ACC112 (cell line): ENCODE results near the gene UQCC5.

Experiments used
- H2AFZ ChIP-seq: fragments of 200-600 bp; sonication (generic); one replicate; pipeline ENCODE4 v1.6.0; 2017; ENCODE audit warnings: antibody characterized with exemption, low read length; ENCODE audit not compliant: unreplicated experiment
- H3K27ac ChIP-seq: fragments of 200-600 bp; sonication (generic); 2 replicates; pipeline ENCODE4 v1.5.1; 2014; ENCODE audit warnings: low read depth, mild to moderate bottlenecking, antibody characterized with exemption, low read length, moderate library complexity
- H3K27me3 ChIP-seq: fragments of 200-600 bp; sonication (generic); 2 replicates; pipeline ENCODE4 v1.6.1; 2014; ENCODE audit warnings: mild to moderate bottlenecking, antibody characterized with exemption, low read length, moderate library complexity, mixed read lengths; ENCODE audit not compliant: insufficient read depth
- H3K36me3 ChIP-seq: fragments of 200-600 bp; sonication (generic); 2 replicates; pipeline ENCODE4 v1.6.1; 2016; ENCODE audit warnings: mild to moderate bottlenecking, antibody characterized with exemption, low read length, moderate library complexity, mixed read lengths; ENCODE audit not compliant: insufficient read depth
- H3K4me1 ChIP-seq: fragments of 200-600 bp; sonication (generic); one replicate; pipeline ENCODE4 v1.6.1; 2016; ENCODE audit warnings: low read length, mixed read lengths; ENCODE audit not compliant: insufficient read depth, unreplicated experiment, control insufficient read depth
- H3K4me3 ChIP-seq: fragments of 200-600 bp; sonication (generic); 2 replicates; pipeline ENCODE4 v1.5.1; 2014; ENCODE audit warnings: mild to moderate bottlenecking, low read depth, low read length
- H3K79me2 ChIP-seq: fragments of 200-600 bp; sonication (generic); one replicate; pipeline ENCODE4 v1.6.0; 2016; ENCODE audit warnings: low read length; ENCODE audit not compliant: control insufficient read depth, unreplicated experiment, insufficient read depth

UQCC5 gene

GRCh38 chr3:52557011-52557960 lies 20.9 kb downstream of the UQCC5 start:
- peaks cover 47% of the 10 kb centered on the region for H3K36me3 ChIP-seq
- no peaks in the 10 kb centered on the region for H3K27me3 ChIP-seq
- H3K4me3 ChIP-seq = no peak overlapping the region
- H3K79me2 ChIP-seq = no peaks in the 10 kb centered on the region
- H2AFZ ChIP-seq = no peak overlapping the region
- H3K4me1 ChIP-seq = no peaks in the 10 kb centered on the region
- H3K27ac ChIP-seq = no peak overlapping the region

GRCh38 chr3:52558436-52558835 lies 22.0 kb downstream of the UQCC5 start:
- no peak overlapping the region for H3K27ac ChIP-seq
- peaks cover 52% of the 10 kb centered on the region for H3K36me3 ChIP-seq
- no peaks in the 10 kb centered on the region for H3K27me3 ChIP-seq
- H2AFZ ChIP-seq = no peak overlapping the region
- H3K79me2 ChIP-seq = no peaks in the 10 kb centered on the region
- H3K4me3 ChIP-seq = no peak overlapping the region
- H3K4me1 ChIP-seq = no peaks in the 10 kb centered on the region

- Histone ChIP-seq H3K4me1 (no peaks in the 10 kb centered on the region), H3K79me2 (no peaks in the 10 kb centered on the region), H3K4me3 (no peak overlapping the region), H3K27ac (no peak overlapping the region), H3K36me3 (peaks cover 41% of the 10 kb centered on the region), H3K27me3 (no peaks in the 10 kb centered on the region), H2AFZ (no peak overlapping the region)
Measured at GRCh38 chr3:52561028-52561747, 24.8 kb downstream of the UQCC5 start.

- peaks cover 37% of the 10 kb centered on the region for H3K36me3 ChIP-seq
Measured at GRCh38 chr3:52563984-52564383, 27.6 kb downstream of the UQCC5 start.

GRCh38 chr3:52568069-52568468 lies 31.7 kb downstream of the UQCC5 start:
- Histone ChIP-seq H3K27me3 (no peaks in the 10 kb centered on the region), H2AFZ (no peak overlapping the region), H3K36me3 (peaks cover 10% of the 10 kb centered on the region), H3K4me1 (peaks cover 4% of the 10 kb centered on the region), H3K27ac (no peak overlapping the region), H3K79me2 (no peaks in the 10 kb centered on the region), H3K4me3 (no peak overlapping the region)

More at GRCh38 chr3:52563984-52564383, 27.6 kb downstream of the UQCC5 start:
- Histone ChIP-seq H3K4me1 (no peaks in the 10 kb centered on the region), H3K79me2 (no peaks in the 10 kb centered on the region), H3K4me3 (no peak overlapping the region), H3K27ac (no peak overlapping the region), H2AFZ (no peak overlapping the region), H3K27me3 (no peaks in the 10 kb centered on the region)

GRCh38 chr3:52570076-52570475 lies 33.7 kb downstream of the UQCC5 start:
- Histone ChIP-seq H3K4me3 (no peak overlapping the region), H3K36me3 (0 out of 2 replicates have a peak, but pooled peaks cover 5% of the 10 kb centered on the region), H3K27ac (peak overlapping the region; percentile 38), H3K4me1 (peaks cover 4% of the 10 kb centered on the region), H3K79me2 (no peaks in the 10 kb centered on the region), H3K27me3 (no peaks in the 10 kb centered on the region), H2AFZ (no peak overlapping the region)

- Histone ChIP-seq H3K27ac (no peak overlapping the region), H3K36me3 (peaks cover 2% of the 10 kb centered on the region; the same call in 1 of the 2 replicates), H3K79me2 (no peaks in the 10 kb centered on the region), H3K4me3 (no peak overlapping the region), H3K27me3 (no peaks in the 10 kb centered on the region), H3K4me1 (peaks cover 4% of the 10 kb centered on the region), H2AFZ (no peak overlapping the region)
Measured at GRCh38 chr3:52572221-52572620, 35.8 kb downstream of the UQCC5 start.

GRCh38 chr3:52574056-52574965 lies 37.9 kb downstream of the UQCC5 start:
- no peak overlapping the region for H3K27ac ChIP-seq
- H2AFZ ChIP-seq = no peak overlapping the region
- H3K36me3 ChIP-seq = peaks cover 18% of the 10 kb centered on the region
- no peak overlapping the region for H3K4me3 ChIP-seq
- H3K79me2 ChIP-seq = no peaks in the 10 kb centered on the region
- no peaks in the 10 kb centered on the region for H3K27me3 ChIP-seq
- H3K4me1 ChIP-seq = peaks cover 4% of the 10 kb centered on the region
